GM23338 (cell line): ENCODE results near the gene FHIT. TPM values are rescaled to one million over a fixed set of nuclear protein-coding genes. Genes with fewer than 3 reads are reported as not detected.

Experiments used
- ATAC-seq: fragments of 200-7000 bp; cut with Tn5 transposase; 3 replicates; pipeline ENCODE4 v1.9.1; 2020
- DNase-seq: peaks from one replicate; pipeline ENCODE4 v3.0.0-alpha.2; 2015; ENCODE audit warnings: low spot score
- H2AFZ ChIP-seq: fragments of 200-600 bp; sonication (generic); 2 replicates; pipeline ENCODE4 v1.8.0; 2016; ENCODE audit warnings: antibody characterized with exemption, mild to moderate bottlenecking, moderate library complexity
- H3F3A ChIP-seq: fragments of 200-600 bp; sonication (generic); replicated peaks from 2 replicates; pipeline ENCODE4 v1.8.0; 2017; ENCODE audit warnings: antibody characterized with exemption, mixed run types, low read depth
- H3K27ac ChIP-seq: fragments of 200-600 bp; sonication (generic); 2 replicates; pipeline ENCODE4 v1.6.1; 2016; ENCODE audit warnings: low read depth
- H3K27me3 ChIP-seq: fragments of 200-600 bp; sonication (generic); 2 replicates; pipeline ENCODE4 v1.8.0; 2016; ENCODE audit warnings: mild to moderate bottlenecking, mixed run types, moderate library complexity; ENCODE audit not compliant: insufficient read depth
- H3K36me3 ChIP-seq: fragments of 200-600 bp; sonication (generic); 2 replicates; pipeline ENCODE4 v1.8.0; 2016; ENCODE audit warnings: mild to moderate bottlenecking; ENCODE audit not compliant: insufficient read depth
- H3K4me1 ChIP-seq: fragments of 200-600 bp; sonication (generic); 2 replicates; pipeline ENCODE4 v1.8.0; 2016; ENCODE audit warnings: mild to moderate bottlenecking, moderate library complexity; ENCODE audit not compliant: insufficient read depth
- H3K4me2 ChIP-seq: fragments of 200-600 bp; sonication (generic); 2 replicates; pipeline ENCODE4 v1.7.1; 2017; ENCODE audit warnings: mixed run types
- H3K4me3 ChIP-seq: fragments of 200-600 bp; sonication (generic); 2 replicates; pipeline ENCODE4 v1.6.1; 2016; ENCODE audit warnings: mixed run types
- H3K79me2 ChIP-seq: fragments of 200-600 bp; sonication (generic); replicated peaks from 2 replicates; pipeline ENCODE4 v1.8.0; 2017; ENCODE audit warnings: mild to moderate bottlenecking; ENCODE audit not compliant: insufficient read depth
- H3K9me2 ChIP-seq: fragments of 200-600 bp; sonication (generic); 2 replicates; pipeline ENCODE4 v1.8.0; 2017; ENCODE audit not compliant: insufficient read depth
- H4K20me1 ChIP-seq: fragments of 200-600 bp; sonication (generic); replicated peaks from 2 replicates; pipeline ENCODE4 v1.8.0; 2017; ENCODE audit warnings: mild to moderate bottlenecking; ENCODE audit not compliant: insufficient read depth
- H3K27ac Mint-ChIP-seq: 2 replicates; pipeline ENCODE4 v1.8.0; 2020; ENCODE audit warnings: inconsistent platforms, mild to moderate bottlenecking, moderate library complexity, mixed read lengths
- H3K27me3 Mint-ChIP-seq: 3 replicates; pipeline ENCODE4 v1.8.0; 2022; ENCODE audit warnings: low read depth, mild to moderate bottlenecking, moderate library complexity, mixed read lengths, inconsistent platforms; ENCODE audit not compliant: insufficient read depth, poor library complexity
- H3K36me3 Mint-ChIP-seq: 3 replicates; pipeline ENCODE4 v1.8.0; 2021; ENCODE audit warnings: low read depth, mild to moderate bottlenecking, inconsistent platforms, moderate library complexity, mixed read lengths
- H3K4me1 Mint-ChIP-seq: 3 replicates; pipeline ENCODE4 v1.8.0; 2020; ENCODE audit warnings: mild to moderate bottlenecking, inconsistent platforms, mixed read lengths
- H3K4me3 Mint-ChIP-seq: 3 replicates; pipeline ENCODE4 v1.8.0; 2021; ENCODE audit warnings: moderate library complexity, mild to moderate bottlenecking, inconsistent platforms, mixed read lengths
- H3K9me3 Mint-ChIP-seq: 3 replicates; pipeline ENCODE4 v1.8.0; 2020; ENCODE audit warnings: moderate library complexity, mild to moderate bottlenecking, inconsistent platforms, mixed read lengths
- CREB1 ChIP-seq: fragments of 250-450 bp; sonication (Bioruptor Pico); IDR thresholded peaks from 2 replicates; pipeline ENCODE4 v1.5.0; 2020; ENCODE audit warnings: low read depth, mild to moderate bottlenecking, moderate library complexity
- EZH2 ChIP-seq: fragments of 200-600 bp; sonication (generic); IDR thresholded peaks from one replicate; pipeline ENCODE4 v1.8.0; 2017; ENCODE audit warnings: antibody characterized with exemption, mild to moderate bottlenecking, low read depth; ENCODE audit not compliant: unreplicated experiment
- EZH2phosphoT487 ChIP-seq: fragments of 200-600 bp; sonication (generic); IDR thresholded peaks from one replicate; pipeline ENCODE4 v1.8.1; 2018; ENCODE audit warnings: antibody characterized with exemption; ENCODE audit not compliant: unreplicated experiment
- JUNB ChIP-seq: IDR thresholded peaks from one replicate; pipeline ENCODE4 v1.6.1; 2016; ENCODE audit warnings: antibody characterized with exemption; ENCODE audit not compliant: unreplicated experiment
- NANOG ChIP-seq: IDR thresholded peaks from 2 replicates; pipeline ENCODE4 v1.6.1; 2016; ENCODE audit warnings: antibody characterized with exemption, borderline replicate concordance
- POLR2AphosphoS5 ChIP-seq: IDR thresholded peaks from 2 replicates; pipeline ENCODE4 v1.6.1; 2016; ENCODE audit warnings: antibody characterized with exemption, low read depth
- REST ChIP-seq: IDR thresholded peaks from one replicate; pipeline ENCODE4 v1.6.1; 2018; ENCODE audit warnings: antibody characterized with exemption; ENCODE audit not compliant: unreplicated experiment
- STAT1 ChIP-seq: IDR thresholded peaks from one replicate; pipeline ENCODE4 v1.6.1; 2016; ENCODE audit warnings: antibody characterized with exemption; ENCODE audit not compliant: unreplicated experiment
- ZNF114 ChIP-seq: fragments of 250-450 bp; sonication (Bioruptor Pico); IDR thresholded peaks from 2 replicates; pipeline ENCODE4 v1.5.0; 2020; ENCODE audit warnings: mild to moderate bottlenecking, moderate library complexity
- ZNF331 ChIP-seq: fragments of 250-450 bp; sonication (Bioruptor Pico); IDR thresholded peaks from 2 replicates; pipeline ENCODE4 v1.5.0; 2020; ENCODE audit warnings: low read depth, mild to moderate bottlenecking, moderate library complexity
- polyA plus RNA-seq: library from polyadenylated mRNA; unstranded; fragments of >200 nt; fragmentation: Nextera tagmentation; extraction: Ambion mirVana; gene quantifications from 2 replicates; pipeline ENCODE4 v1.2.1, GENCODE V29; 2016
- total RNA-seq: library from RNA; depleted of rRNA; stranded (reverse); fragments of >200 nt; shearing (Covaris generic); gene quantifications from 2 replicates; pipeline ENCODE4 v1.2.3, GENCODE V29; 2014
- TF ChIP-seq, protein P1 (sequence below), 2 experiments: fragments of 200-600 bp in 1 of 2; sonication (generic) in 1 of 2; conservative IDR thresholded peaks; 2 replicates each; pipeline versions ENCODE4 v1.5.1 to v1.6.1; 2016 to 2017; ENCODE audit warnings: antibody characterized with exemption in 2 of 2, low read depth in 2 of 2, mild to moderate bottlenecking in 2 of 2, moderate library complexity in 1 of 2
- TF ChIP-seq, protein P2 (sequence below): fragments of 250-450 bp; sonication (Bioruptor Pico); IDR thresholded peaks from 2 replicates; pipeline ENCODE4 v1.5.0; 2020; ENCODE audit warnings: mild to moderate bottlenecking, moderate library complexity
- TF ChIP-seq, protein P3 (sequence below): IDR thresholded peaks from 2 replicates; pipeline ENCODE4 v1.6.1; 2016; ENCODE audit warnings: antibody characterized with exemption

Gene FHIT
- total and polyA plus RNA-seq, 2 experiments from 2014 or later: 3.0 to 8.3 TPM

GRCh38 chr3:60844256-60844655 lies 407.0 kb downstream of the FHIT start:
- DNase-seq (no peak), ATAC-seq (no peak)
- Histone ChIP-seq H3K27me3 (no peaks in the 10 kb centered on the region), H3K9me2 (no peaks in the 10 kb centered on the region), H3K4me1 (peaks cover 8% of the 10 kb centered on the region; the same call in 1 of the 2 replicates), H3K4me3 (no peak overlapping the region), H3K27ac (no peak overlapping the region), H3K79me2 (no peaks in the 10 kb centered on the region), H3K4me2 (no peak overlapping the region), H3K36me3 (no peaks in the 10 kb centered on the region), H4K20me1 (no peaks in the 10 kb centered on the region), H3F3A (no peaks in the 10 kb centered on the region), H2AFZ (no peak overlapping the region)
- H3K27ac Mint-ChIP-seq: no peak overlapping the region
- no peaks in the 10 kb centered on the region for H3K9me3 Mint-ChIP-seq
- H3K4me1 Mint-ChIP-seq: peaks cover 21% of the 10 kb centered on the region
- peaks cover 5% of the 10 kb centered on the region for H3K27me3 Mint-ChIP-seq
- H3K36me3 Mint-ChIP-seq: no peaks in the 10 kb centered on the region
- TF ChIP-seq EZH2 (no peak), NANOG (no peak), ZNF114 (CRISPR knock-in tag) (no peak), CREB1 (CRISPR knock-in tag) (no peak), STAT1 (no peak), REST (no peak), POLR2AphosphoS5 (no peak), EZH2phosphoT487 (no peak), ZNF331 (no peak), JUNB (no peak)
- TF ChIP-seq, protein P1, sequence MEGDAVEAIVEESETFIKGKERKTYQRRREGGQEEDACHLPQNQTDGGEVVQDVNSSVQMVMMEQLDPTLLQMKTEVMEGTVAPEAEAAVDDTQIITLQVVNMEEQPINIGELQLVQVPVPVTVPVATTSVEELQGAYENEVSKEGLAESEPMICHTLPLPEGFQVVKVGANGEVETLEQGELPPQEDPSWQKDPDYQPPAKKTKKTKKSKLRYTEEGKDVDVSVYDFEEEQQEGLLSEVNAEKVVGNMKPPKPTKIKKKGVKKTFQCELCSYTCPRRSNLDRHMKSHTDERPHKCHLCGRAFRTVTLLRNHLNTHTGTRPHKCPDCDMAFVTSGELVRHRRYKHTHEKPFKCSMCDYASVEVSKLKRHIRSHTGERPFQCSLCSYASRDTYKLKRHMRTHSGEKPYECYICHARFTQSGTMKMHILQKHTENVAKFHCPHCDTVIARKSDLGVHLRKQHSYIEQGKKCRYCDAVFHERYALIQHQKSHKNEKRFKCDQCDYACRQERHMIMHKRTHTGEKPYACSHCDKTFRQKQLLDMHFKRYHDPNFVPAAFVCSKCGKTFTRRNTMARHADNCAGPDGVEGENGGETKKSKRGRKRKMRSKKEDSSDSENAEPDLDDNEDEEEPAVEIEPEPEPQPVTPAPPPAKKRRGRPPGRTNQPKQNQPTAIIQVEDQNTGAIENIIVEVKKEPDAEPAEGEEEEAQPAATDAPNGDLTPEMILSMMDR (conservative IDR thresholded peaks at IDR 0.05; ENCODE audit: low read depth in 2 of 2): no peak
- TF ChIP-seq, protein P2, sequence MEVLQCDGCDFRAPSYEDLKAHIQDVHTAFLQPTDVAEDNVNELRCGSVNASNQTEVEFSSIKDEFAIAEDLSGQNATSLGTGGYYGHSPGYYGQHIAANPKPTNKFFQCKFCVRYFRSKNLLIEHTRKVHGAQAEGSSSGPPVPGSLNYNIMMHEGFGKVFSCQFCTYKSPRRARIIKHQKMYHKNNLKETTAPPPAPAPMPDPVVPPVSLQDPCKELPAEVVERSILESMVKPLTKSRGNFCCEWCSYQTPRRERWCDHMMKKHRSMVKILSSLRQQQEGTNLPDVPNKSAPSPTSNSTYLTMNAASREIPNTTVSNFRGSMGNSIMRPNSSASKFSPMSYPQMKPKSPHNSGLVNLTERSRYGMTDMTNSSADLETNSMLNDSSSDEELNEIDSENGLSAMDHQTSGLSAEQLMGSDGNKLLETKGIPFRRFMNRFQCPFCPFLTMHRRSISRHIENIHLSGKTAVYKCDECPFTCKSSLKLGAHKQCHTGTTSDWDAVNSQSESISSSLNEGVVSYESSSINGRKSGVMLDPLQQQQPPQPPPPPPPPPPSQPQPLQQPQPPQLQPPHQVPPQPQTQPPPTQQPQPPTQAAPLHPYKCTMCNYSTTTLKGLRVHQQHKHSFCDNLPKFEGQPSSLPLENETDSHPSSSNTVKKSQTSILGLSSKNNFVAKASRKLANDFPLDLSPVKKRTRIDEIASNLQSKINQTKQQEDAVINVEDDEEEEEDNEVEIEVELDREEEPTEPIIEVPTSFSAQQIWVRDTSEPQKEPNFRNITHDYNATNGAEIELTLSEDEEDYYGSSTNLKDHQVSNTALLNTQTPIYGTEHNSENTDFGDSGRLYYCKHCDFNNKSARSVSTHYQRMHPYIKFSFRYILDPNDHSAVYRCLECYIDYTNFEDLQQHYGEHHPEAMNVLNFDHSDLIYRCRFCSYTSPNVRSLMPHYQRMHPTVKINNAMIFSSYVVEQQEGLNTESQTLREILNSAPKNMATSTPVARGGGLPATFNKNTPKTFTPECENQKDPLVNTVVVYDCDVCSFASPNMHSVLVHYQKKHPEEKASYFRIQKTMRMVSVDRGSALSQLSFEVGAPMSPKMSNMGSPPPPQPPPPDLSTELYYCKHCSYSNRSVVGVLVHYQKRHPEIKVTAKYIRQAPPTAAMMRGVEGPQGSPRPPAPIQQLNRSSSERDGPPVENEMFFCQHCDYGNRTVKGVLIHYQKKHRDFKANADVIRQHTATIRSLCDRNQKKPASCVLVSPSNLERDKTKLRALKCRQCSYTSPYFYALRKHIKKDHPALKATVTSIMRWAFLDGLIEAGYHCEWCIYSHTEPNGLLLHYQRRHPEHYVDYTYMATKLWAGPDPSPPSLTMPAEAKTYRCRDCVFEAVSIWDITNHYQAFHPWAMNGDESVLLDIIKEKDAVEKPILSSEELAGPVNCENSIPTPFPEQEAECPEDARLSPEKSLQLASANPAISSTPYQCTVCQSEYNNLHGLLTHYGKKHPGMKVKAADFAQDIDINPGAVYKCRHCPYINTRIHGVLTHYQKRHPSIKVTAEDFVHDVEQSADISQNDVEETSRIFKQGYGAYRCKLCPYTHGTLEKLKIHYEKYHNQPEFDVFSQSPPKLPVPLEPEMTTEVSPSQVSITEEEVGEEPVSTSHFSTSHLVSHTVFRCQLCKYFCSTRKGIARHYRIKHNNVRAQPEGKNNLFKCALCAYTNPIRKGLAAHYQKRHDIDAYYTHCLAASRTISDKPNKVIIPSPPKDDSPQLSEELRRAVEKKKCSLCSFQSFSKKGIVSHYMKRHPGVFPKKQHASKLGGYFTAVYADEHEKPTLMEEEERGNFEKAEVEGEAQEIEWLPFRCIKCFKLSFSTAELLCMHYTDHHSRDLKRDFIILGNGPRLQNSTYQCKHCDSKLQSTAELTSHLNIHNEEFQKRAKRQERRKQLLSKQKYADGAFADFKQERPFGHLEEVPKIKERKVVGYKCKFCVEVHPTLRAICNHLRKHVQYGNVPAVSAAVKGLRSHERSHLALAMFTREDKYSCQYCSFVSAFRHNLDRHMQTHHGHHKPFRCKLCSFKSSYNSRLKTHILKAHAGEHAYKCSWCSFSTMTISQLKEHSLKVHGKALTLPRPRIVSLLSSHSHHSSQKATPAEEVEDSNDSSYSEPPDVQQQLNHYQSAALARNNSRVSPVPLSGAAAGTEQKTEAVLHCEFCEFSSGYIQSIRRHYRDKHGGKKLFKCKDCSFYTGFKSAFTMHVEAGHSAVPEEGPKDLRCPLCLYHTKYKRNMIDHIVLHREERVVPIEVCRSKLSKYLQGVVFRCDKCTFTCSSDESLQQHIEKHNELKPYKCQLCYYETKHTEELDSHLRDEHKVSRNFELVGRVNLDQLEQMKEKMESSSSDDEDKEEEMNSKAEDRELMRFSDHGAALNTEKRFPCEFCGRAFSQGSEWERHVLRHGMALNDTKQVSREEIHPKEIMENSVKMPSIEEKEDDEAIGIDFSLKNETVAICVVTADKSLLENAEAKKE (CRISPR knock-in tag): no peak
- TF ChIP-seq, protein P3, sequence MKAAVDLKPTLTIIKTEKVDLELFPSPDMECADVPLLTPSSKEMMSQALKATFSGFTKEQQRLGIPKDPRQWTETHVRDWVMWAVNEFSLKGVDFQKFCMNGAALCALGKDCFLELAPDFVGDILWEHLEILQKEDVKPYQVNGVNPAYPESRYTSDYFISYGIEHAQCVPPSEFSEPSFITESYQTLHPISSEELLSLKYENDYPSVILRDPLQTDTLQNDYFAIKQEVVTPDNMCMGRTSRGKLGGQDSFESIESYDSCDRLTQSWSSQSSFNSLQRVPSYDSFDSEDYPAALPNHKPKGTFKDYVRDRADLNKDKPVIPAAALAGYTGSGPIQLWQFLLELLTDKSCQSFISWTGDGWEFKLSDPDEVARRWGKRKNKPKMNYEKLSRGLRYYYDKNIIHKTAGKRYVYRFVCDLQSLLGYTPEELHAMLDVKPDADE: no peak
- H3K4me3 Mint-ChIP-seq: no peak overlapping the region
